HEK293 (cell line): ENCODE results near the gene ABHD16B.

Experiments used
- CTCF ChIA-PET: fragments of 350-600 bp; formaldehyde crosslinking; extraction: SDS; loops from one replicate; lab custom pipeline; 2021; ENCODE audit warnings: antibody characterized with exemption; lab: Yijun Ruan, JAX
- POLR2A ChIA-PET: fragments of 300-600 bp; formaldehyde crosslinking; extraction: SDS; loops from one replicate; lab custom pipeline; 2020; ENCODE audit warnings: antibody characterized with exemption, inconsistent platforms; lab: Yijun Ruan, JAX
- H3K27ac ChIP-seq: fragments of 200-500 bp; sonication (Bioruptor generic); 2 replicates; pipeline ENCODE4 v1.5.1; 2014; ENCODE audit warnings: low read depth, low read length, control low read depth, inconsistent platforms; ENCODE audit errors: extremely low read depth
- H3K36me3 ChIP-seq, 2 experiments: fragments of 200-500 bp in 1 of 2; sonication (Bioruptor generic) in 1 of 2; 1 replicate in 1 of 2; 2 replicates in 1 of 2; pipeline ENCODE4 v1.5.1; 2014 to 2017; ENCODE audit warnings: inconsistent platforms in 2 of 2, low read length in 2 of 2; ENCODE audit not compliant: control insufficient read depth in 2 of 2, insufficient read depth in 1 of 2
- H3K4me1 ChIP-seq: fragments of 200-500 bp; sonication (Bioruptor generic); 2 replicates; pipeline ENCODE4 v1.5.1; 2014; ENCODE audit warnings: mild to moderate bottlenecking, low read length, inconsistent platforms; ENCODE audit not compliant: control insufficient read depth, insufficient read depth
- H3K4me3 ChIP-seq: 2 replicates; pipeline ENCODE4 v1.5.1; 2011; ENCODE audit warnings: low read depth, mild to moderate bottlenecking, control low read depth, low read length, moderate library complexity
- H3K9me3 ChIP-seq: fragments of 200-500 bp; sonication (Bioruptor generic); 2 replicates; pipeline ENCODE4 v1.5.1; 2014; ENCODE audit warnings: low read depth, low read length, inconsistent platforms; ENCODE audit not compliant: control insufficient read depth, insufficient read depth
- GFI1B ChIP-seq: fragments of 450-650 bp; formaldehyde crosslinking; IDR thresholded peaks from 2 replicates; pipeline ENCODE4 v1.5.1; 2016; ENCODE audit warnings: missing biosample characterization, missing genetic modification characterization
- GLIS1 ChIP-seq: fragments of 450-650 bp; formaldehyde crosslinking; IDR thresholded peaks from 2 replicates; pipeline ENCODE4 v1.5.1; 2016; ENCODE audit warnings: missing biosample characterization, missing genetic modification characterization
- GLIS2 ChIP-seq: fragments of 450-650 bp; formaldehyde crosslinking; IDR thresholded peaks from 2 replicates; pipeline ENCODE4 v1.5.1; 2016; ENCODE audit warnings: missing biosample characterization, missing genetic modification characterization
- KLF1 ChIP-seq: fragments of 450-650 bp; formaldehyde crosslinking; IDR thresholded peaks from 2 replicates; pipeline ENCODE4 v1.5.1; 2016; ENCODE audit warnings: missing biosample characterization, missing genetic modification characterization
- MYNN ChIP-seq: fragments of 450-650 bp; formaldehyde crosslinking; IDR thresholded peaks from 2 replicates; pipeline ENCODE4 v1.5.1; 2016; ENCODE audit warnings: missing biosample characterization, missing genetic modification characterization, borderline replicate concordance
- PRDM2 ChIP-seq: fragments of 450-650 bp; formaldehyde crosslinking; IDR thresholded peaks from 2 replicates; pipeline ENCODE4 v1.5.1; 2016; ENCODE audit warnings: missing biosample characterization, missing genetic modification characterization, borderline replicate concordance
- SP2 ChIP-seq: fragments of 450-650 bp; formaldehyde crosslinking; IDR thresholded peaks from 2 replicates; pipeline ENCODE4 v1.5.1; 2016; ENCODE audit warnings: missing biosample characterization, missing genetic modification characterization
- ZFHX2 ChIP-seq: fragments of 450-650 bp; formaldehyde crosslinking; conservative IDR thresholded peaks from 2 replicates; pipeline ENCODE4 v1.5.1; 2016; ENCODE audit warnings: missing biosample characterization, missing genetic modification characterization
- ZIC2 ChIP-seq: fragments of 450-650 bp; formaldehyde crosslinking; IDR thresholded peaks from 2 replicates; pipeline ENCODE4 v1.5.1; 2016; ENCODE audit warnings: missing biosample characterization, missing genetic modification characterization
- ZNF423 ChIP-seq: fragments of 450-650 bp; formaldehyde crosslinking; IDR thresholded peaks from 2 replicates; pipeline ENCODE4 v1.5.1; 2016; ENCODE audit warnings: missing biosample characterization, missing genetic modification characterization
- ZNF623 ChIP-seq: fragments of 450-650 bp; formaldehyde crosslinking; IDR thresholded peaks from 2 replicates; pipeline ENCODE4 v1.5.1; 2016; ENCODE audit warnings: missing biosample characterization, missing genetic modification characterization
- ZSCAN5A ChIP-seq: fragments of 450-650 bp; formaldehyde crosslinking; IDR thresholded peaks from 2 replicates; pipeline ENCODE4 v1.5.1; 2016; ENCODE audit warnings: missing biosample characterization, missing genetic modification characterization
- TF ChIP-seq, protein P1 (sequence below): fragments of 450-650 bp; formaldehyde crosslinking; IDR thresholded peaks from 2 replicates; pipeline ENCODE4 v1.5.1; 2016; ENCODE audit warnings: missing biosample characterization, missing genetic modification characterization, low read depth
- TF ChIP-seq, protein P2 (sequence below): fragments of 450-650 bp; formaldehyde crosslinking; IDR thresholded peaks from 2 replicates; pipeline ENCODE4 v1.5.1; 2016; ENCODE audit warnings: missing biosample characterization, missing genetic modification characterization
- TF ChIP-seq, protein P3 (sequence below): fragments of 450-650 bp; formaldehyde crosslinking; IDR thresholded peaks from 2 replicates; pipeline ENCODE4 v1.5.1; 2017; ENCODE audit warnings: missing biosample characterization, missing genetic modification characterization

ABHD16B gene

GRCh38 chr20:63834491-63834880, 26.8 kb upstream of the ABHD16B start:
- ChIA-PET POLR2A (interaction anchor here (0.7 to 1.1 kb wide), 3 partner anchors 30 to 101 kb away, joined by 3 to 4 read pairs (median 3); partner anchors contain the start of gene TPD52L2), CTCF (interaction anchor here (0.6 to 1.1 kb wide), 4 partner anchors 48 to 1042 kb away, joined by 3 read pairs; no protein-coding TSS in a partner anchor)
- Histone ChIP-seq H3K27ac (no peak overlapping the region), H3K4me1 (no peaks in the 10 kb centered on the region), H3K4me3 (no peak overlapping the region), H3K36me3 (no peaks in the 10 kb centered on the region), H3K9me3 (no peaks in the 10 kb centered on the region)
- TF ChIP-seq PRDM2 (tag by site-specific recombination): 0 out of 2 replicates have a peak, but pooled peaks have one; percentile 27
- TF ChIP-seq, protein P1, sequence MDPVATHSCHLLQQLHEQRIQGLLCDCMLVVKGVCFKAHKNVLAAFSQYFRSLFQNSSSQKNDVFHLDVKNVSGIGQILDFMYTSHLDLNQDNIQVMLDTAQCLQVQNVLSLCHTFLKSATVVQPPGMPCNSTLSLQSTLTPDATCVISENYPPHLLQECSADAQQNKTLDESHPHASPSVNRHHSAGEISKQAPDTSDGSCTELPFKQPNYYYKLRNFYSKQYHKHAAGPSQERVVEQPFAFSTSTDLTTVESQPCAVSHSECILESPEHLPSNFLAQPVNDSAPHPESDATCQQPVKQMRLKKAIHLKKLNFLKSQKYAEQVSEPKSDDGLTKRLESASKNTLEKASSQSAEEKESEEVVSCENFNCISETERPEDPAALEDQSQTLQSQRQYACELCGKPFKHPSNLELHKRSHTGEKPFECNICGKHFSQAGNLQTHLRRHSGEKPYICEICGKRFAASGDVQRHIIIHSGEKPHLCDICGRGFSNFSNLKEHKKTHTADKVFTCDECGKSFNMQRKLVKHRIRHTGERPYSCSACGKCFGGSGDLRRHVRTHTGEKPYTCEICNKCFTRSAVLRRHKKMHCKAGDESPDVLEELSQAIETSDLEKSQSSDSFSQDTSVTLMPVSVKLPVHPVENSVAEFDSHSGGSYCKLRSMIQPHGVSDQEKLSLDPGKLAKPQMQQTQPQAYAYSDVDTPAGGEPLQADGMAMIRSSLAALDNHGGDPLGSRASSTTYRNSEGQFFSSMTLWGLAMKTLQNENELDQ (tag by site-specific recombination): no peak

GRCh38 chr20:63835021-63835858, 26.1 kb upstream of the ABHD16B start:
- POLR2A ChIA-PET: interaction anchor here (0.7 to 1.1 kb wide), 3 partner anchors 29 to 102 kb away, joined by 3 to 4 read pairs (median 3); partner anchors contain the start of gene TPD52L2
- Histone ChIP-seq H3K27ac (no peak overlapping the region), H3K4me1 (no peaks in the 10 kb centered on the region), H3K9me3 (no peaks in the 10 kb centered on the region), H3K4me3 (no peak overlapping the region), H3K36me3 (no peaks in the 10 kb centered on the region)
- CTCF ChIA-PET: interaction anchor here (0.6 to 1.1 kb wide), 4 partner anchors 49 to 1043 kb away, joined by 3 read pairs; no protein-coding TSS in a partner anchor
- TF ChIP-seq ZFHX2 (tag by site-specific recombination) (peak; percentile 97), ZSCAN5A (tag by site-specific recombination) (no peak), ZNF423 (no peak), KLF1 (tag by site-specific recombination) (peak; percentile 90), MYNN (tag by site-specific recombination) (no peak), GLIS1 (tag by site-specific recombination) (peak; percentile 97), SP2 (tag by site-specific recombination) (peak; percentile 76), ZIC2 (tag by site-specific recombination) (peak; percentile 74), ZNF623 (tag by site-specific recombination) (no peak), GLIS2 (tag by site-specific recombination) (peak; percentile 76), GFI1B (tag by site-specific recombination) (no peak)
- TF ChIP-seq, protein P2, sequence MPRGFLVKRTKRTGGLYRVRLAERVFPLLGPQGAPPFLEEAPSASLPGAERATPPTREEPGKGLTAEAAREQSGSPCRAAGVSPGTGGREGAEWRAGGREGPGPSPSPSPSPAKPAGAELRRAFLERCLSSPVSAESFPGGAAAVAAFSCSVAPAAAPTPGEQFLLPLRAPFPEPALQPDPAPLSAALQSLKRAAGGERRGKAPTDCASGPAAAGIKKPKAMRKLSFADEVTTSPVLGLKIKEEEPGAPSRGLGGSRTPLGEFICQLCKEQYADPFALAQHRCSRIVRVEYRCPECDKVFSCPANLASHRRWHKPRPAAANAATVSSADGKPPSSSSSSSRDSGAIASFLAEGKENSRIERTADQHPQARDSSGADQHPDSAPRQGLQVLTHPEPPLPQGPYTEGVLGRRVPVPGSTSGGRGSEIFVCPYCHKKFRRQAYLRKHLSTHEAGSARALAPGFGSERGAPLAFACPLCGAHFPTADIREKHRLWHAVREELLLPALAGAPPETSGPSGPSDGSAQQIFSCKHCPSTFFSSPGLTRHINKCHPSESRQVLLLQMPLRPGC (tag by site-specific recombination): no peak
- TF ChIP-seq, protein P3, sequence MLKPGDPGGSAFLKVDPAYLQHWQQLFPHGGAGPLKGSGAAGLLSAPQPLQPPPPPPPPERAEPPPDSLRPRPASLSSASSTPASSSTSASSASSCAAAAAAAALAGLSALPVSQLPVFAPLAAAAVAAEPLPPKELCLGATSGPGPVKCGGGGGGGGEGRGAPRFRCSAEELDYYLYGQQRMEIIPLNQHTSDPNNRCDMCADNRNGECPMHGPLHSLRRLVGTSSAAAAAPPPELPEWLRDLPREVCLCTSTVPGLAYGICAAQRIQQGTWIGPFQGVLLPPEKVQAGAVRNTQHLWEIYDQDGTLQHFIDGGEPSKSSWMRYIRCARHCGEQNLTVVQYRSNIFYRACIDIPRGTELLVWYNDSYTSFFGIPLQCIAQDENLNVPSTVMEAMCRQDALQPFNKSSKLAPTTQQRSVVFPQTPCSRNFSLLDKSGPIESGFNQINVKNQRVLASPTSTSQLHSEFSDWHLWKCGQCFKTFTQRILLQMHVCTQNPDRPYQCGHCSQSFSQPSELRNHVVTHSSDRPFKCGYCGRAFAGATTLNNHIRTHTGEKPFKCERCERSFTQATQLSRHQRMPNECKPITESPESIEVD (tag by site-specific recombination): no peak
